ENCODE measurements around the gene COG2. TPM values are rescaled to one million over a fixed set of nuclear protein-coding genes. Genes with fewer than 3 reads are reported as not detected.

The COG2 gene
- total RNA-seq, 2 experiments from 2014 or later = 27.1 to 27.3 TPM

DNA sequence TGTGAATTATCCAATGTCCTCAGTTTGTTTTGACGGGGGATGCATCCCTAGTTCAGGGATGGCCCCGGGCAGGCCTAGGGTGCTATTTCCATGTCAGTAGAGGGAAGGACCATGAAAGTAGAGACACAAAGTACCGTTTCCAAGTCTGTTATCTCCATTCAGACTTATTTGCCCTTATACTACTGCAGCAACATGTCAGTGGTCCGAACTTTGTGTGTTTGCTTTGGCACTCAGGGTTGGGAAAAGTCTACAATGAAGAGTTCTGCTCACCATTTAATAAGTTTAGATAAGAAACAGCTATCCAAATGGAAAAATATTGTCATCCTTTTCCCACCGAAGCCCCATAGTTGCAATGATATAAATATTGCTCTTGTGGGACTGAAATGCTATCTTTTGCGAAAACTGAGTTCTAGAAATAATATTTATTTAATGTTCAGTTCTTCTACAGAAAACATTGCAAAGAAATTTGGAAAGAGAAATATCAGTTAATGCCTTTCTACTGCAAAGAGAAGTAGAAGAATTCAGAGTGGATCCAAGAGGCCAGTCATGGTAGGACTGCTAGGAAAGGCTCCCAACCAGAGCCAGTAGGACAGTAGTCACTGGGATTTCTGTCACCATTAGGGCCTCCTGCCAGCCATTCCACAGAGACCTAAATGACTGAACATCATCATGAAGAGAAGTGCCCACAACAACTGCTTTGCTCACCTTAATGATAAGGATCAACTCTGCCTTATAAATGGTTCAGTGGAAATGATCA lies 83.2 kb downstream of the COG2 start:
- peaks cover 2% of the 10 kb centered on the region for H3K36me3 Mint-ChIP-seq (ENCODE audit: low read depth)
- POLR2A ChIA-PET = no interaction called here
- CTCF ChIA-PET = no interaction called here
- H3K27me3 Mint-ChIP-seq = peaks cover 10% of the 10 kb centered on the region
- H3K4me1 Mint-ChIP-seq = no peaks in the 10 kb centered on the region
- H3K9me3 Mint-ChIP-seq = peaks cover 6% of the 10 kb centered on the region
- no peak overlapping the region for H3K27ac Mint-ChIP-seq
- no peak for DNase-seq
- no peak overlapping the region for H3K4me3 Mint-ChIP-seq

DNA sequence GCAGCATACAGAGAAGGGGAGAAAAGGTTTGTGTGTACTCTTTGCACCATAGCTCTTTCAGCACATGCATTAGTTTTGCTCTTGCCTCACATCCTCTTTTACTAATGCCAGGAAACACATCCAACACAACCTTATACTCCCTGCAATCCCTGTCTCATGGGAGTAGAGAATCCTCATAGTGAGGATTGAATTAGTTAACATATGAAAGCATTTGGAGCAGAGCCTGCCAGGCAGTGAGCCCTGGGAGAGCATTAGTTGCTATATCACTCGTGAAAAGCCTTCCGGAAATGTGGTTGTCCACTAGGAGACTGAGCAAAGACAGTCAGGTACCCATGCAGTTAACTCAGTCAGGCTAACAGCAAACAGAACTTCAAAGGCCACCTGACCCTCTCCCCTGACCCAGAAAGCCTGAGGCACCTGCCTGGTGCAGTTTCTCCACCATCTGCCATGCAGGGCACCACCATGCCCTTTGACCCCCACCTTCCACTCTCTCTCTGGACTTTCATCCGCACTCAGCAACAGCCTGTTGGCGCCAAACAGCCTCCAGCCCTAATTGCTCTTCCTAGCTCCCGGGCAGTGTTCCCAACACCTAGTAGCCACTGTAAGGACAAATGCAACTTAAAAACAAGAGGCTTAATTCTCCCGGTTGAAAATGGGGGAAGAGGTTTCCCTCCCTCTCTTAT lies 86.6 kb downstream of the COG2 start:
- H3K27ac Mint-ChIP-seq = no peak overlapping the region
- no peak overlapping the region for H3K4me3 Mint-ChIP-seq
- H3K27me3 Mint-ChIP-seq = peaks cover 13% of the 10 kb centered on the region
- H3K36me3 Mint-ChIP-seq (ENCODE audit: low read depth) = no peaks in the 10 kb centered on the region
- no peak for DNase-seq
- no peaks in the 10 kb centered on the region for H3K4me1 Mint-ChIP-seq
- CTCF ChIA-PET = no interaction called here
- POLR2A ChIA-PET = no interaction called here
- no peaks in the 10 kb centered on the region for H3K9me3 Mint-ChIP-seq

DNA sequence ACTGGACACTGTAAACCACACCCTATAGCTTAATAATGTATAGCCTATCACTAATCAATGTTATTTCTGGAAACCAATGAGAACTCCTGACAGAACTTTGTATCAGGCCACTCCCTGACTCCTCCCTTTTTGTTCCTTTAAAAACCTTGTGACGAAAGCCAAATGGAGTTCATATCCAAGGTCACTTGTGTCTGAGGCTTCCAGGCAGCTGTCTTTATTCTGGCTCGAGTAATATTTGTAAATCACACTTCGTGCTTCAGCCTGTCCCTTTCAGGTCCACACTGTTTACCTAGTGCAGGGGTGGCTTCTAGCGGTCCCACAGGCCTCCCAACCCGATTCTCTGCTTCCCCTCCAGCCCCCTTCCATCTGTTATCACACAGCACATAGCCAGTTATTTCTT lies 88.7 kb downstream of the COG2 start:
- Mint-ChIP-seq H3K4me1 (no peaks in the 10 kb centered on the region), H3K27me3 (peaks cover 13% of the 10 kb centered on the region), H3K4me3 (no peak overlapping the region), H3K27ac (no peak overlapping the region), H3K9me3 (no peaks in the 10 kb centered on the region), H3K36me3 (ENCODE audit: low read depth) (no peaks in the 10 kb centered on the region)
- CTCF ChIA-PET = interaction anchor here (1.4 kb wide), 1 partner anchor 10 kb away, joined by 4 read pairs; no protein-coding TSS in a partner anchor
- POLR2A ChIA-PET = no interaction called here
- DNase-seq = no peak

DNA sequence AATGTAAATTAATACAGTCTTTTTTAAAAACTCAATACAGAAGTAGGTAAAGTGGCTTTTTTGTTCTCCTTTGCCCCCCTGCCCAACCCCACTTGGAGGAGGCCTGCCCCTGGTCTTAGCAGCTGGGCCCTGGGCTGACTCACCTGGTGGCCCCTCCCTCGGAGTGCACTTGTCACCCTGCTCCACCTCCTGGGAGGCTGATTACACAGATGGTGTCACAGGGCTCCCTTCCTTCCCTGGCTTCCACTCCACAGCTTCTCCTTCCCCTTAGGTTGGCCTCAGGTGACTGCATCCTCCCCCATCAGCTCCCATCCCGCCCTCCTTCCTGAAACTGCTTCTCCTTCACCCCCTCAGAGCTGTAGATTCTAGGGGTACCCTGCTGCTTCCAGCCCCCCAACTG lies 93.2 kb downstream of the COG2 start:
- Mint-ChIP-seq H3K4me3 (no peak overlapping the region), H3K27me3 (peaks cover 3% of the 10 kb centered on the region), H3K4me1 (no peaks in the 10 kb centered on the region), H3K36me3 (ENCODE audit: low read depth) (no peaks in the 10 kb centered on the region), H3K27ac (no peak overlapping the region), H3K9me3 (no peaks in the 10 kb centered on the region)
- ChIA-PET CTCF (interaction anchor here (1.2 kb wide), 1 partner anchor 12 kb away, joined by 3 read pairs; no protein-coding TSS in a partner anchor), POLR2A (no interaction called here)
- DNase-seq = no peak

DNA sequence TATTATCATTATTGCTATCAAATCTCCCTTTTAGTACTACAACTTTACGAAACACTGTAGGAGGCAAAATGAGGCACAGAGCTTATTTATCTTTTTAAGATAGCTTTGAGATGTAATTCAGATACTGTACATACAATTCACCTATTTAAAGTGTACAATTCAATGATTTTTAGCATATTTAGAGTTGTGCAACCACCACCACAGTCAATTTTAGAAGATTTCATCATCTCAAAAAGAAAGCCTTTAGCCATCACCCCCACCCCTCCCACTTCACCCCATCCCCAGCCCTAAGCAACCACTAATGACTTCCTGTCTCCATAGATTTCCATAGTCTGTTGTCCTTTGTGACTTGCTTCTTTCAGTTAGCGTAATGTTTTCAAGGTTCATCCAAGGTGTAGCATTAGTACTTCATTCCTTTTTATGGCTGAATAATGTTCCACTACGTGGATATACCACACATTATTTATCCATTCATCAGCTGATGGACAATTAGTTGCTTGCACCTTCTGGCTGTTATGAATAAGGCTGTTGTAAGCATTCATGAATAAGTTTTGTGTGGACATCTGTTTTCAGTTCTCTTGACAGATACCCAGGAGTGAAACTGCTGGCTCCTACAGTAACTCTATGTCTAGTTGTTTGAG lies 95.5 kb downstream of the COG2 start:
- Mint-ChIP-seq H3K36me3 (ENCODE audit: low read depth) (no peaks in the 10 kb centered on the region), H3K27me3 (no peaks in the 10 kb centered on the region), H3K4me3 (no peak overlapping the region), H3K4me1 (no peaks in the 10 kb centered on the region), H3K9me3 (no peaks in the 10 kb centered on the region), H3K27ac (no peak overlapping the region)
- POLR2A ChIA-PET = no interaction called here
- CTCF ChIA-PET = no interaction called here
- DNase-seq = no peak

DNA sequence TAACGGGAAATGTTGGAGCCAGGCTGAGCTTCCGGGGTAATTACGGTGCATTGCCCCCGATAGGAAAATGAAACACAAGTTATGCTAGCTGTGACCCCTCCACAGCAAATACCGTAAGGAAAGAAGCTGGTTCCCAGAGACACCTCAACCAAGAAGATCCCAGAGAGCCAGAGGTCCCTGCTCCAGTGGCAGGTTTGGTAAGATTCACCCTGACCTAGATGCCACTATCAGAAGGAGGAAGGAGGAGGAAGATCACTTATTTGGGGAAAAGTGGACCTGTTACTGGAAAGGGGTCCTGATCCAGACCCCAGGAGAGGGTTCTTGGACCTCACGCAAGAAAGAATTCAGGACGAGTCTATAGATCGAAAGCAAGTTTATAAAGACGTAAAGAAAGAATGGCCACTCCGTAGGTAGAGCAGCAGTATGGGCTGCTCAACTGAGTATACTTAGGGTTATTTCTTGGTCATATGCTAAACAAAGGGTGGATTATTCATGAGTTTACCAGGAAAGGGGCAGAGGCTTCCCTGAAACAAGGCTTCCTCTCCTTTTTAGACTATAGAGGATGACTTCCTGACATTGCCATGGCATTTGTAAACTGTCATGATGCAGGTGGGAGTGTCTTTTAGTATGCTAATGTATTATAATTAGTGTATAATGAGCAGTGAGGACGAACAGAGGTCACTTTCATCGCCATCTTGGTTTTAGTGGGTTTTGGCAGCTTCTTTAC lies 97.4 kb downstream of the COG2 start:
- DNase-seq = no peak
- CTCF ChIA-PET = interaction anchor here (0.6 kb wide), 1 partner anchor 29 kb away, joined by 5 read pairs; no protein-coding TSS in a partner anchor
- H3K9me3 Mint-ChIP-seq = no peaks in the 10 kb centered on the region

More for the DNA sequence above, 97.4 kb downstream of the COG2 start:
- no peak overlapping the region for H3K4me3 Mint-ChIP-seq
- no peaks in the 10 kb centered on the region for H3K27me3 Mint-ChIP-seq
- no peak overlapping the region for H3K27ac Mint-ChIP-seq
- no peaks in the 10 kb centered on the region for H3K4me1 Mint-ChIP-seq
- H3K36me3 Mint-ChIP-seq (ENCODE audit: low read depth) = no peaks in the 10 kb centered on the region
- POLR2A ChIA-PET = no interaction called here

Other genes starting within 250 kb of the COG2 start
- not detected for gene PGBD5, start 216.1 kb upstream of the COG2 start, total RNA-seq
- gene AGT, start 71.6 kb downstream of the COG2 start, total RNA-seq = not detected
- not detected for gene CAPN9, start 104.9 kb downstream of the COG2 start, total RNA-seq
- gene C1orf198, start 226.0 kb downstream of the COG2 start, total RNA-seq = 1 to 10 TPM; 2.0 to 2.4 TPM